A673 (cell line): ENCODE results near the gene PARP11. TPM values are rescaled to one million over a fixed set of nuclear protein-coding genes. Genes with fewer than 3 reads are reported as not detected.
"Not testable (repeated sequence)": the region's sequence is repeated elsewhere in the genome, so short reads cannot be mapped to it uniquely, and the experiment has no call there.

Experiments used
- BruUV-seq: library from RNA; stranded (reverse); fragments of 400-500 nt; replicated peaks from 2 replicates; lab custom pipeline; 2021; lab: Mats Ljungman, UMichigan
- CTCF ChIA-PET: fragments of 300-600 bp; sonication (Branson Sonifier 250); formaldehyde crosslinking; loops from one replicate; lab custom pipeline; 2022; ENCODE audit warnings: antibody characterized with exemption; lab: Charles Lee
- POLR2A ChIA-PET: fragments of 300-600 bp; sonication (Branson Sonifier 250); formaldehyde crosslinking; loops from one replicate; lab custom pipeline; 2022; ENCODE audit warnings: antibody characterized with exemption; ENCODE audit not compliant: low non-redundant PET; lab: Charles Lee
- DNase-seq: peaks from one replicate; pipeline ENCODE4 v3.0.0-alpha.2; 2015; ENCODE audit warnings: low spot score
- H3K27ac ChIP-seq: fragments of 200-600 bp; sonication (generic); 2 replicates; pipeline ENCODE4 v1.5.1; 2016; ENCODE audit warnings: mixed run types, low read depth, mild to moderate bottlenecking, mixed read lengths, antibody characterized with exemption, low read length; ENCODE audit not compliant: poor library complexity, severe bottlenecking
- H3K27me3 ChIP-seq: fragments of 200-600 bp; sonication (generic); replicated peaks from 2 replicates; pipeline ENCODE4 v1.6.1; 2017; ENCODE audit warnings: mixed run types, low read depth, mild to moderate bottlenecking, mixed read lengths, antibody characterized with exemption, low read length; ENCODE audit not compliant: insufficient read depth, poor library complexity
- H3K36me3 ChIP-seq: fragments of 200-600 bp; sonication (generic); 2 replicates; pipeline ENCODE4 v1.6.1; 2016; ENCODE audit warnings: mixed run types, mild to moderate bottlenecking, mixed read lengths, antibody characterized with exemption, low read length; ENCODE audit not compliant: insufficient read depth, poor library complexity, severe bottlenecking
- H3K4me1 ChIP-seq: fragments of 200-600 bp; sonication (generic); 2 replicates; pipeline ENCODE4 v1.6.1; 2017; ENCODE audit warnings: mixed run types, mild to moderate bottlenecking, mixed read lengths, antibody characterized with exemption, low read length; ENCODE audit not compliant: insufficient read depth, poor library complexity, severe bottlenecking
- H3K4me3 ChIP-seq: fragments of 200-600 bp; sonication (generic); 2 replicates; pipeline ENCODE4 v1.5.1; 2016; ENCODE audit warnings: low read depth, mixed run types, mild to moderate bottlenecking, mixed read lengths, low read length; ENCODE audit not compliant: poor library complexity, severe bottlenecking
- H3K9me3 ChIP-seq: fragments of 200-600 bp; sonication (generic); 2 replicates; pipeline ENCODE4 v1.6.1; 2016; ENCODE audit warnings: mixed run types, low read depth, mild to moderate bottlenecking, mixed read lengths, antibody characterized with exemption, low read length; ENCODE audit not compliant: poor library complexity, severe bottlenecking
- CTCF ChIP-seq: fragments of 300-800, 200-600 bp; sonication (generic); conservative IDR thresholded peaks from 2 replicates; pipeline ENCODE4 v1.5.1; 2017; ENCODE audit warnings: low read depth, mild to moderate bottlenecking, antibody characterized with exemption, low read length, moderate library complexity, mixed read lengths
- EZH2 ChIP-seq: fragments of 200-600 bp; sonication (generic); IDR thresholded peaks from 2 replicates; pipeline ENCODE4 v1.6.1; 2017; ENCODE audit warnings: borderline replicate concordance, low read depth, mild to moderate bottlenecking, mixed read lengths, antibody characterized with exemption, low read length; ENCODE audit not compliant: poor library complexity, severe bottlenecking
- intact Hi-C: fragments of 100-400 bp; cut with micrococcal nuclease; formaldehyde crosslinking; loops from one replicate; pipeline ENCODE4 v1.10.0; 2022; ENCODE audit not compliant: unreplicated experiment
- total RNA-seq: library from RNA; stranded (reverse); gene quantifications from 2 replicates; pipeline ENCODE4 v1.2.3, GENCODE V29; 2021

The PARP11 gene
- total RNA-seq, 1 experiment from 2014 or later = 7.7 TPM

GRCh38 chr12:3841783-3842182 is 31.4 kb downstream of the PARP11 start:
- intact Hi-C loops = no loop called here
- Histone ChIP-seq H3K9me3 (no peaks in the 10 kb centered on the region), H3K27ac (no peak overlapping the region), H3K27me3 (no peaks in the 10 kb centered on the region), H3K36me3 (no peaks in the 10 kb centered on the region), H3K4me1 (no peaks in the 10 kb centered on the region), H3K4me3 (no peak overlapping the region)
- DNase-seq = no peak
- ChIA-PET CTCF (no interaction called here), POLR2A (no interaction called here)
- TF ChIP-seq EZH2 = no peak
- no peak for TF ChIP-seq CTCF
- no TSS peak for BruUV-seq

- POLR2A ChIA-PET = not testable (repeated sequence)
Measured at GRCh38 chr12:3840833-3841232, 32.4 kb downstream of the PARP11 start.

GRCh38 chr12:3839745-3840144 is 33.5 kb downstream of the PARP11 start:
- POLR2A ChIA-PET, H3K4me1 ChIP-seq, H3K36me3 ChIP-seq, intact Hi-C loops, H3K27ac ChIP-seq, CTCF ChIA-PET, DNase-seq, BruUV-seq, H3K4me3 ChIP-seq, H3K9me3 ChIP-seq, H3K27me3 ChIP-seq: not testable (repeated sequence)

More at GRCh38 chr12:3840833-3841232, 32.4 kb downstream of the PARP11 start:
- H3K36me3 ChIP-seq, intact Hi-C loops, CTCF ChIA-PET, H3K9me3 ChIP-seq, H3K4me3 ChIP-seq, BruUV-seq, DNase-seq, H3K27me3 ChIP-seq, H3K4me1 ChIP-seq, H3K27ac ChIP-seq: not testable (repeated sequence)

- CTCF ChIA-PET, H3K4me3 ChIP-seq: not testable (repeated sequence)
Measured at GRCh38 chr12:3838701-3839548, 34.3 kb downstream of the PARP11 start.

More at GRCh38 chr12:3838701-3839548, 34.3 kb downstream of the PARP11 start:
- H3K27me3 ChIP-seq, H3K36me3 ChIP-seq, intact Hi-C loops, H3K9me3 ChIP-seq, DNase-seq, POLR2A ChIA-PET, H3K4me1 ChIP-seq, H3K27ac ChIP-seq, BruUV-seq: not testable (repeated sequence)
